ENCODE data around the gene C16orf92.
"Not testable (repeated sequence)": the region's sequence is repeated elsewhere in the genome, so short reads cannot be mapped to it uniquely, and the experiment has no call there.

Gene C16orf92

GRCh38 chr16:30007378-30007895 lies 15.6 kb upstream of the C16orf92 start:
- no peak overlapping the region for H3K4me3 ChIP-seq (ENCODE audit: low read depth, low read length)
- peaks cover 28% of the 10 kb centered on the region for H3K27me3 ChIP-seq (ENCODE audit: insufficient read depth, low read length)
- H2AFZ ChIP-seq (ENCODE audit: low read length, unreplicated experiment) = no peak overlapping the region
- no peaks in the 10 kb centered on the region for H3K36me3 ChIP-seq (ENCODE audit: insufficient read depth, low read length)
- H3K27ac ChIP-seq (ENCODE audit: low read depth, low read length) = no peak overlapping the region
- no peaks in the 10 kb centered on the region for H3K79me2 ChIP-seq (ENCODE audit: control insufficient read depth, insufficient read depth, low read length, unreplicated experiment)
- H3K4me1 ChIP-seq (ENCODE audit: control insufficient read depth, insufficient read depth, low read length, unreplicated experiment) = peaks cover 6% of the 10 kb centered on the region

- no peaks in the 10 kb centered on the region for H3K36me3 ChIP-seq (ENCODE audit: insufficient read depth, low read length)
- H3K27ac ChIP-seq (ENCODE audit: low read depth, low read length) = no peak overlapping the region
- peaks cover 28% of the 10 kb centered on the region for H3K27me3 ChIP-seq (ENCODE audit: insufficient read depth, low read length)
Observed at GRCh38 chr16:30009085-30009862, 13.7 kb upstream of the C16orf92 start.

GRCh38 chr16:30009990-30010843 lies 12.8 kb upstream of the C16orf92 start:
- H3K27ac ChIP-seq (ENCODE audit: low read depth, low read length) = no peak overlapping the region
- H3K4me3 ChIP-seq (ENCODE audit: low read depth, low read length) = peak overlapping the region; percentile 73
- H3K79me2 ChIP-seq (ENCODE audit: control insufficient read depth, insufficient read depth, low read length, unreplicated experiment) = no peaks in the 10 kb centered on the region
- no peak overlapping the region for H2AFZ ChIP-seq (ENCODE audit: low read length, unreplicated experiment)
- no peaks in the 10 kb centered on the region for H3K36me3 ChIP-seq (ENCODE audit: insufficient read depth, low read length)
- H3K4me1 ChIP-seq (ENCODE audit: control insufficient read depth, insufficient read depth, low read length, unreplicated experiment) = peaks cover 6% of the 10 kb centered on the region
- peaks cover 28% of the 10 kb centered on the region for H3K27me3 ChIP-seq (ENCODE audit: insufficient read depth, low read length)

More at GRCh38 chr16:30009085-30009862, 13.7 kb upstream of the C16orf92 start:
- H3K4me1 ChIP-seq (ENCODE audit: control insufficient read depth, insufficient read depth, low read length, unreplicated experiment) = peaks cover 6% of the 10 kb centered on the region
- H3K79me2 ChIP-seq (ENCODE audit: control insufficient read depth, insufficient read depth, low read length, unreplicated experiment) = no peaks in the 10 kb centered on the region
- no peak overlapping the region for H3K4me3 ChIP-seq (ENCODE audit: low read depth, low read length)
- H2AFZ ChIP-seq (ENCODE audit: low read length, unreplicated experiment) = no peak overlapping the region

GRCh38 chr16:30010844-30011713 lies 11.9 kb upstream of the C16orf92 start, which contains the start of gene DOC2A:
DOC2A (minus strand) TSS chr16:30011027; CDS start chr16:30010222, 805 bp downstream.
- Histone ChIP-seq H3K4me1 (ENCODE audit: control insufficient read depth, insufficient read depth, low read length, unreplicated experiment) (peaks cover 6% of the 10 kb centered on the region), H3K36me3 (ENCODE audit: insufficient read depth, low read length) (no peaks in the 10 kb centered on the region), H2AFZ (ENCODE audit: low read length, unreplicated experiment) (no peak within 1 kb of the TSS), H3K27ac (ENCODE audit: low read depth, low read length) (no peak within 1 kb of the TSS), H3K79me2 (ENCODE audit: control insufficient read depth, insufficient read depth, low read length, unreplicated experiment) (no peaks in the 10 kb centered on the region), H3K27me3 (ENCODE audit: insufficient read depth, low read length) (peaks cover 28% of the 10 kb centered on the region), H3K4me3 (ENCODE audit: low read depth, low read length) (peak within 1 kb of the TSS; percentile 73)

GRCh38 chr16:30011714-30012504 lies 11.1 kb upstream of the C16orf92 start:
- H3K79me2 ChIP-seq (ENCODE audit: control insufficient read depth, insufficient read depth, low read length, unreplicated experiment) = no peaks in the 10 kb centered on the region
- H3K4me1 ChIP-seq (ENCODE audit: control insufficient read depth, insufficient read depth, low read length, unreplicated experiment) = peaks cover 6% of the 10 kb centered on the region
- no peaks in the 10 kb centered on the region for H3K36me3 ChIP-seq (ENCODE audit: insufficient read depth, low read length)
- peaks cover 28% of the 10 kb centered on the region for H3K27me3 ChIP-seq (ENCODE audit: insufficient read depth, low read length)
- H3K27ac ChIP-seq (ENCODE audit: low read depth, low read length) = no peak overlapping the region
- H2AFZ ChIP-seq (ENCODE audit: low read length, unreplicated experiment) = no peak overlapping the region
- peak overlapping the region; percentile 73 for H3K4me3 ChIP-seq (ENCODE audit: low read depth, low read length)

GRCh38 chr16:30012598-30012997 lies 10.4 kb upstream of the C16orf92 start:
- H3K36me3 ChIP-seq (ENCODE audit: insufficient read depth, low read length); H3K79me2 ChIP-seq (ENCODE audit: control insufficient read depth, insufficient read depth, low read length, unreplicated experiment); H2AFZ ChIP-seq (ENCODE audit: low read length, unreplicated experiment); H3K4me3 ChIP-seq (ENCODE audit: low read depth, low read length); H3K27ac ChIP-seq (ENCODE audit: low read depth, low read length); H3K4me1 ChIP-seq (ENCODE audit: control insufficient read depth, insufficient read depth, low read length, unreplicated experiment): not testable (repeated sequence)
- H3K27me3 ChIP-seq (ENCODE audit: insufficient read depth, low read length) = peaks cover 28% of the 10 kb centered on the region

GRCh38 chr16:30015450-30015849 lies 7.5 kb upstream of the C16orf92 start:
- not testable (repeated sequence) for H3K36me3 ChIP-seq (ENCODE audit: insufficient read depth, low read length); H3K4me3 ChIP-seq (ENCODE audit: low read depth, low read length); H3K79me2 ChIP-seq (ENCODE audit: control insufficient read depth, insufficient read depth, low read length, unreplicated experiment); H3K4me1 ChIP-seq (ENCODE audit: control insufficient read depth, insufficient read depth, low read length, unreplicated experiment); H2AFZ ChIP-seq (ENCODE audit: low read length, unreplicated experiment); H3K27ac ChIP-seq (ENCODE audit: low read depth, low read length)
- H3K27me3 ChIP-seq (ENCODE audit: insufficient read depth, low read length) = peaks cover 16% of the 10 kb centered on the region

- Histone ChIP-seq H2AFZ (ENCODE audit: low read length, unreplicated experiment) (no peak overlapping the region), H3K4me1 (ENCODE audit: control insufficient read depth, insufficient read depth, low read length, unreplicated experiment) (no peaks in the 10 kb centered on the region), H3K27me3 (ENCODE audit: insufficient read depth, low read length) (peaks cover 3% of the 10 kb centered on the region; the same call in 1 of the 2 replicates), H3K36me3 (ENCODE audit: insufficient read depth, low read length) (no peaks in the 10 kb centered on the region), H3K27ac (ENCODE audit: low read depth, low read length) (no peak overlapping the region), H3K79me2 (ENCODE audit: control insufficient read depth, insufficient read depth, low read length, unreplicated experiment) (no peaks in the 10 kb centered on the region), H3K4me3 (ENCODE audit: low read depth, low read length) (no peak overlapping the region)
Observed at GRCh38 chr16:30016555-30017276, 6.3 kb upstream of the C16orf92 start.

- no peak overlapping the region for H3K27ac ChIP-seq (ENCODE audit: low read depth, low read length)
- H3K27me3 ChIP-seq (ENCODE audit: insufficient read depth, low read length) = no peaks in the 10 kb centered on the region
- H3K4me1 ChIP-seq (ENCODE audit: control insufficient read depth, insufficient read depth, low read length, unreplicated experiment) = no peaks in the 10 kb centered on the region
- no peaks in the 10 kb centered on the region for H3K36me3 ChIP-seq (ENCODE audit: insufficient read depth, low read length)
- H3K79me2 ChIP-seq (ENCODE audit: control insufficient read depth, insufficient read depth, low read length, unreplicated experiment) = no peaks in the 10 kb centered on the region
- H3K4me3 ChIP-seq (ENCODE audit: low read depth, low read length) = no peak overlapping the region
- no peak overlapping the region for H2AFZ ChIP-seq (ENCODE audit: low read length, unreplicated experiment)
Observed at GRCh38 chr16:30017277-30017656, 5.7 kb upstream of the C16orf92 start.

Data from ACC112 (cell line).